HG03432 (cell line): Measurements from ENCODE around the gene ABCD3.
"Not testable (repeated sequence)": the region's sequence is repeated elsewhere in the genome, so short reads cannot be mapped to it uniquely, and the experiment has no call there.

ENCODE experiments used
- ATAC-seq: cut with Tn5 transposase; IDR thresholded peaks from one replicate; pipeline ENCODE4 v1.9.1; 2021; ENCODE audit warnings: mild to moderate bottlenecking, moderate library complexity; ENCODE audit not compliant: unreplicated experiment

The ABCD3 gene

DNA sequence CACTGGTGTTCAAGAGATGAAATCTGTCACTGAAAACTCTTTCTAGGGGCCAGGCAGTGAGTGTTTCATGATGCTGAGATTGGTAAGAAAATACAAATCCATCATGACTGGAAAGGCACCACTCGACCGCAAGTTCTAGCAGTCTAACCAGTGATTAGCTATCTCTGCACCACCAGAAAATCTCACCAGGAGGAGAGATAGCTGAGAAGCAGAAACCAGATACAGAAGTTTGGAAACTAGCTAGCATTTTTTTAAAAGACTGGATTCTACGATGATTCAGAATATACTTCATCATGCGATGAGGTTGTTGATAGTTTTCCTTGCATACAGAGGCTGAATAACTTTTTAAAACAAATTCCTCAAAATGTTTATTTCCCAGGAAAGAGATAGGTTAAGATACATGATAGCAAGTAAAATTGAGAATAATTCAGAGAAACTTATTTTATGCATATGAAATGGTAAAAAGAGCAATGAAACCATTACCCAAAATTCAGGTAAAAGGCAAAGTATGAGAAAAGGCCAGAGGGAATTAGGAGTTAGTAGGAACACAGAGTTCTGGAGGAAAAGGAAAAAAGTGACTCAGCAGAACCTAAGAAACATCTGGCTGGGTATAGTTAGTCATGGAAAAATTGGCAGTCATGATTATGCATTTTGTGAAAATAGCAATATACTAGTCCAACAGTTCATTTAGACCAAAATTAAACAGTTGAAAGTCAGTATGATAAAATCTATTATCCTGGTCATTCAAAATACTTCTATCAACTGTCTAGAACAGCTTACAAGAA, 126.7 kb downstream of the ABCD3 start:
- ATAC-seq = no peak

DNA sequence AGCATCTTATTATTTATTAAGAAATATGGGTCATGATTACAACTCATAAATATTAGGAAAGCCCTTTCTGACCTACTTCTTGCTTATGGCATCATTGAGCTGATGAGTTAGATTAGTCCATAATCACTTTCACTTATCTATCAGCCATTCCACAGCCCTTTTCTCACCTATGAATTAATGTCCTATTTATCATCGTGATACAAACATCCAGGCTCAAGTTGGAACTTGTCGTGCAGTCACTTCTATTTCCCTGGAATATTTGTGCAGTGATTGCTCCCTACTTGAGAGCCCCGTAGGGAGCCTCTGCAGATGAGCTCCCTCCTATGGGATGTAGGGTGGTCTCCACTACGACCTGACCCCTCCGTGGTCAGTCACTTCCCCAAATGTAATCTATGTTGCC, 131.5 kb downstream of the ABCD3 start:
- no peak for ATAC-seq

DNA sequence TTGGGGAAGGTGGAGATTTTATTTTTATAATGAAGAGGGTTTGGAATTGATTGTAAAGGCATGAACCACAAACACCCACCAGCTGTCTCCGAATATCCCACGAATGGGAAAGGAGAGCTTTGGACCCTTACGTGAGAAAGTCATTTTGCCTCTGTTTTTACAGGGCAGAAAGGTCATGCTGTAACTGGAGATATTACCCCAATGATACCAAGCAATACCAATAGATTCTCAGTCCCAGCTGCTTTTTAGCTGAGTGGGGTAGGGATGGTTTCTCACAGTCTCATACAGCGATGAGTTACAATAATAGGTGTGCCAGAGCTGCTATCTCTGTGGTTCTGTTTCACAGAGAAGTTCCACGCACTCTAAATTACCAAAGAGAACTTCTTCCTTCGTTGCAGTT, 132.2 kb downstream of the ABCD3 start:
- no peak for ATAC-seq

DNA sequence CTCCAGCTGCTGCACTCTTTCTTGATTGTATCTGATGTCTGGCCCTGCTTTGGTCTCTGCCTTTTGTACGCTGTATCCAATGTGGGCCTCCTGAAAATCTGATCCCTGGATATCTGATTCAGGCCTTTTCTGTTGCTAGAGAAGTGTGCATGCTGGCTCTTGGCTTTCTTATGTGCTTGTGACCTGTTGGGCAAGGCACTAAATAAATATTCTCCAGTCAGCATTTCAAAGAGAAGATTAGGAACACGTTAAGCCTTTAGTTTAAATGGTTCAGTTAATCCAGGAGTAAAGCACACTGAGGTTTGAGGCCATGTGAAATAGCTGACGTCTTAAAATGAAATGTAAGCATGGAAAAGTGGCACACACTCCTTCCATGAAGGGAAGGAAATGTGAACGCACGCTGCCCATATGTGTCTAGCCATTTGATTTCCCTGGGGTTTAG, 132.6 kb downstream of the ABCD3 start:
- ATAC-seq = no peak

DNA sequence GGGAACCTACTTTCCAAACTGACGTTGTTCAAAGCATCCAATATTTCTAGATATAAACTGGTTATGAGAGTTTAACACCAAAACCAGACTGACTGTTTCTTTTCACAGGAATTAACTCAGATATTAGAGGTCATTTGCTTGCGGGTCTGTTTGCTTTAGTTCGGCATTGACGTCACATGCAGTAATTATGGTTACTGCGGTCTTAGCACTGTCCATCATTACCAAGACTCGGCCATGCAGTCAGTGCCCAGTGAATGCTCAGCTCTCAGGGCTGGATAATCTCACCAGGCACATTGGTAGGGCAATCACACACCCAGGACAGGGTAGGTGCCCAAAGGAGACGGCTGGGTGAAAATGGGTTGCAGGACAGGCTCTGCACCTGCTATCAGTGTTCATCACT, 133.3 kb downstream of the ABCD3 start:
- no peak for ATAC-seq

DNA sequence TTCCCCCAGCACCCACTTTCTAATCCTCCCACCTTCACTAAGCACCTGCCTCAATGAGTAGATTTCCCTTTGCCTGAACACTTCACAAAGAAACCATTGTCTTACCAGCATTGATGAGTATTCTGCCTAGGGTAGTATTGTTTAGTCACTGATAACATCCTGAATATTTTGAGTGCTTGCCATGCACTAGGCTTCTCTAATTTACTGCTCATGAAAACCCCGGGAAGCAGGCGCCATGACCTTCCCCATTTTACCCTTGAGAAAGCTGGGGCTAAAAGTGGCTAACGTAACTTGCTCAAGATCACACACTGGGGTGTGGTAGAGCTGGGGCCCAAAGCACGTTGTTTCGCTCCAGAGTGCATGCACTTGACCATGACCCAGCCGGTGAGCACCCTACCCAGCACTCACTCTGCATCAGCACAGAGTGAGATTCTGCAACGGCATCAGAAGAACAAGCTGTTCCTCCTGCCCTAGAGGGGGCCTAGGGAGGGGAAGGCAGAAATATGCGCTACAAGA, 133.9 kb downstream of the ABCD3 start:
- peak; percentile 51 for ATAC-seq

DNA sequence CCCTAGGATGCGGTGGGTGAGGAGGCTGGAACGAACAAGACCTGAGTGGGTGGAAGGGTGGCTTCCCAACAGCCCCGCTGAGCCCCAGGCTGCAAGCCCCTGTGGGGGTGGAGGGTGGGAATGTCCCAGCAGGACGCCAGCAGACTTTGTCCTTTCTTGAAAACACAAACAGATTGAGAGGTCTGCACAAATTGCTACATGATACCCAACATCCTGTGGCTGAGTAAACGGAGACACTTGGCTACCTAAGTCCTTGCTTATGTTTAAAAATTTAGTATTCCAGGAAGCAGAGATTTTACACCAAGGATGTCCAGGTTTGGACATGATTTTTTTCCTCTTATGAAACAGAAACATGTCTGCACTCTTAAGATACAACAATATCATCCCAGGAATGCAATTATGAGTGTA, 135.1 kb downstream of the ABCD3 start:
- no peak for ATAC-seq

DNA sequence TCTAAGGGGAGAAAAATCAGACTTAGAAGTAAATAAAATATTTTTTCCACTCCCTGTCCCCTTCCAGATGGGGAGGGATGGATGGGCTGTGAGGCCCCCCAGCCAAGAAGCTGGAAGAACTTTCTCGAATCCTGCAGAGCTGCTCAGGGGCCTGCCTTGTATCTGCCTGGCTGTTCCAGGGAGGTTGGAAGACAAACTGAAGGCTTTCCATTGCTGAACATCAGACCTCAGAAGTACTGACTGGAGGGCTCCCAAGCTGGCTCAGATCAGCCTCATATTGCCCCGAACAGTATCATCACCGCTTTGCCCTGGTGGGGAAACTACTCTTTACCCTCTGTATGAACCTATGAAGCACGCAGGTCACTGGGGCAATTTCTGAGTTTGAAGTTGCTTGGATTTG, 135.7 kb downstream of the ABCD3 start:
- ATAC-seq = no peak

DNA sequence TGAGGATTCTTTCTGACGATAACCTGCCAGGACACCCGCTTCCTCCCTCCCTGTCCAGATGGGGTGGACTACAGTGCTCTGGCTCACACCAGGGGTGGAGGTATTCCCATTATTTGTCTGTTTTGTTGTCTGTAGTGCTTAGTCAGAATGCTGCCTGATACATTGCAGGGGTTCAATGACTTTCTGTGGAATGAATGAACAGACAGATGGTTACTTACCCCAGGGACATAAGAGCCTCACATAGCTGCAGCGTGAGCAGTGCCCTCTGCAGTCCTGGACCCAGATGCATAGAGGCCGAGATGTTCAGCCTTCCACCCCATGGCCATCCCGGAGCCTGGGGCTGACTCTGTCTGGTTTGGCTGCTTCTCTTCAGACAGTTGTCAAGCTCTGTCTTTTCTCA, 136.4 kb downstream of the ABCD3 start:
- no peak for ATAC-seq

DNA sequence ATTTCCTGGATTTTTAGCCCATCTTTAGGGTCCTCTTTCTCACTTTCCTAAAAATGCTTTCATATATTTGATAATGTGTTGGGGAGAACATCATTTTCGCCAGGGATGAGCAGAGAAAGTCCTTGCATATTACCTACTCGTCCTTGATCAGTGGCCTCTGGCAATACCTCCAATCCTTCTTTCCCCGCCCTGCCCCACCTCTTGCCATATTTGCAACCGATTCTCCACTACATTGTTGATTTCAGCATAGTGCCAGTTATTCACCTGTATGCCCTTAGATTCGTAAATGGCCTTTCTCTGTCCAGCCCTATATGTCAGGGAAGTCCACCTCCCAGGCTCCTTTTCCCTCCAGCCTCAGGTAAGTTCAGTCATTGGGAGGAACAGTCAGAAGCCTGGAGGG, 136.9 kb downstream of the ABCD3 start:
- ATAC-seq = no peak

DNA sequence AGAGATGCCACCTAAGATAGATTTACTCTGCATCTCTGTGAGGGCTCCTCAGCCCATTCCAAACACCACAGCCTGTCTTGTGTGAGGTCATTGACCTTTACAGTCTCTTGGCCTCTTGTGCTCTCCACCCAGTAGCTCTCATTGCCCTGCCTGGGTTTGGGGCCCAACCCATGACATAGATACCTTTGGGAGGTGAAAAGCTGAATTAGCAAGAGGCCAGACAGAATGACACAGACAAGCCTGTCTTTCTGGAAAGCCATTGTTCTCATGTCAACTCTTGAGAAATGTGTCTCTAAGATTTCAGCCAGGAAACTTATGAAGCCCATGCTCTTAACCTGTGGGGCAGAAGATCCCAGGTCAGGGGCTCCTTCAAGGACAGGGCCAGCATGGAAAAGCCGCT, 141.7 kb downstream of the ABCD3 start:
- no peak for ATAC-seq

DNA sequence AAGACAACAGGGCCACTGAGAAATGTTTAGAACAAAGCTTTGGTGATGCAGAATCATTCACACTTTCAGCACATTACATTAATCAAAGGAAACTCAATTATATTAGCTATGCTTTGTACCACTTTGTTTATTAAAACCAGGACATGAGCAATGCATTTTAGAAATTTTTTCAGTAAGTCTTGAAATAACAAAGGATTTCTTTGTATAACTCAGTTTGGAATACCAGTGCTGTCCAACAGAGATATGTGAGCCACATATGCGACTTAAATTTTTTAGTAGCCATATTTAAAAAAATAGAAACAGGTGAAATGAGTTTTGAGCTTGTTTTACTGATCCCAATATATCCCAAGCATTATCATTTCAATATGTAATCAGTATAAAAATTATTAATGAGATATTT, 142.1 kb downstream of the ABCD3 start:
- no peak for ATAC-seq

DNA sequence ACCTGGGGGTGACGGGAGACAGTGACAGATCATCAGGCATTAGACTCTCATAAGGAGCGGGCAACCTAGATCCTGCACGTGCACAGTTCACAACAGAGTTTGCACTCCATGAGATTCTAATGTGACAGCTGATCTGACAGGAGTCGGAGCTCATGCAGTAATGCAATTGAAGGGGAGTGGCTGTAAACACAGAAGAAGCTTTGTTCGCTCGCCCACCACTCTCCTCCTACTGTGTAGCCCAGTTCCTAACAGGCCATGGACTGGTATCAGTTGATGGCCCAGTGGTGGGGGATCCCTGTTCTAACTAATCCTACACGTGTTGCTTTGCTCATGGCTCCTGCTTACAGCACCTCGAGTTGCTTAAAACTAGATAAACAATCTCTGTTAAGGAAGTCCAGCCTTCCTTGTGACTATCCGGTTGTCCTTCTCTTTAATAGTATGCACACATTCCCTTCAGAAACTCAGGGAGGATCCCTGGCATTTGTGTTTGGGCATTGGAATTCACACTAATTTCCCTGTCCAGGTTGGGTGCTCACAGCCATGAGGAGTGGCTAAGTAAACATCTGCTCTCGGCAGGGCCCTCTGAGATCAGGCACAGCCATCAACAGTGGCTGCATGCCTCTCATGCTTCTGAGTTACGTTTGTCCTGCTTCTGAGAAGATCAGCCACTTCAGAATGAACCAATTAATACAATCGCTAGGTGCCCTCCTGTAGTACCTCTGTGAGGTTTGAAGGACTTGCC, 144.5 kb downstream of the ABCD3 start:
- no peak for ATAC-seq

DNA sequence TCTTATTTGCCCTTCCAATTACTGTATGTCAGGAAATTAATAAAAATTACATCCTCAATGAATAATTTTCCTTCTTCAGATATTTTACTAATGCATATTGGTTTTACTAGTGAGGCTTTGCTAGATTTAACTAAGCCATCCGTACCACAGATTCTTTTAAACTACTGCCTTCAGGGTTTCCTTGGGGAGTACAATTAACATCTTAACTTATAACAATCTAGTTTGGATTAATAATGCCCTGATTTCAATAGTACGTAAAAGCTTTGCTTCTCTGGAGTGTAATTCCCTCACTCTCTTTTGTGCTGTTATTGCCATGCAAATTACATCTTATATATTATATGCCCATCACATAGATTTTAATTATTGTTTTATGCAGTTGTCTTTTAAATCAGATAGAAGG, 147.7 kb downstream of the ABCD3 start:
- no peak for ATAC-seq

DNA sequence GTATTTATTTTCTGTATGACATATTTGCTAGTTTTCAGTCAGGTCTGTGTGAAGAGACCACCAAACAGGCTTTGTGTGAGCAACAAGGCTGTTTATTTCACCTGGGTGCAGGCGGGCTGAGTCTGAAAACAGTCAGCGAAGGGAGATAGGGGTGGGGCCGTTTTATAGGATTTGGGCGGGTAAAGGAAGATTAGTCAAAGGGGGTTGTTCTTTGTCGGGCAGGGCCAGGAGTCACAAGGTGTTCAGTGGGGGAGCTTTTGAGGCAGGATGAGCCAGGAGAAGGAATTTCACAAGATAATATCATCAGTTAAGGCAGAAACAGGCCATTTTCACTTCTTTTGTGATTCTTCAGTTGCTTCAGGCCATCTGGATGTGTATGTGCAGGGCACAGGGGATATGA, 148.2 kb downstream of the ABCD3 start:
- not testable (repeated sequence) for ATAC-seq

DNA sequence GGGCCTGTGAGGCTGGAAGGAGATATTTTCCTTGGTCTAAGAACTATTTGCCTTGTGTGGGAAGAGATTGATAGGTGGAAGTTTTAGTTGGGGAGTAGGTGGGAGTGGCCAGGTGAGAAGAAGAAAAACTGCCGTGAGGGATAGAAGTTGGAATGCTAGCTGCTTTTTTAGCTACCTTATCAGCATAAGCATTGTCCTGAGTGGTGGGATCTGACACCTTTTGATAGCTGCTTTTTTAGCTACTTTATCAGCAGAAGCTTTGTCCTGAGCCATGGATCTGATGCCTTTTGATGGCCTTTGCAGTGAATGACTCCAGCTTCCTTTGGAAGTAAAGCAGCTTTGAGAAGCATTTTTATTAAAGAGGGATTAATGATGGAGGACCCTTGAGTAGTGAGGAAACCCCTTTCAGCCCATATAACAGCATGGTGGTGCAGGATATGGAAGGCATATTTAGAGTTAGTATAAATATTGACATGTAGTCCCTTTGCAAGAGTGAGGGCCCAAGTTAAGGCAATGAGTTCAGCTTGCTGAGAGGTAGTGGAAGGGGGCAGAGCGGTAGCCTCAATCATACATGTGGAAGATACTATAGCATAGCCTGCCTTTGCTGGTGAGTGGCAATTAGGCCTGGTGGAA, 149.9 kb downstream of the ABCD3 start:
- ATAC-seq = not testable (repeated sequence)
